Right lung (tissue), 5 donors: ENCODE measurements around the gene VSTM2B. TPM values are rescaled to one million over a fixed set of nuclear protein-coding genes. Genes with fewer than 3 reads are reported as not detected.
"Not testable (repeated sequence)": the region's sequence is repeated elsewhere in the genome, so short reads cannot be mapped to it uniquely, and the experiment has no call there.

Source experiments
- DNase-seq, 2 donors: peaks; one replicate each; pipeline ENCODE4 v3.0.0-alpha.2; 2013
- polyA plus RNA-seq, 5 donors: library from polyadenylated mRNA; unstranded; fragments of 120-200 nt; gene quantifications; one replicate each; pipeline versions ENCODE4 v1.2.1 to v1.2.3, GENCODE V29; 2013; ENCODE audit warnings: inconsistent platforms in 1 of 5, low replicate concordance in 1 of 5; ENCODE audit not compliant: insufficient read length in 5 of 5, insufficient read depth in 1 of 5

Gene VSTM2B
- polyA plus RNA-seq, 5 donors: not detected

GRCh38 chr19:29530540-29531457 lies 5.0 kb downstream of the VSTM2B start:
- no peak for DNase-seq

GRCh38 chr19:29531458-29532025 lies 5.7 kb downstream of the VSTM2B start:
- DNase-seq: no peak

DNA sequence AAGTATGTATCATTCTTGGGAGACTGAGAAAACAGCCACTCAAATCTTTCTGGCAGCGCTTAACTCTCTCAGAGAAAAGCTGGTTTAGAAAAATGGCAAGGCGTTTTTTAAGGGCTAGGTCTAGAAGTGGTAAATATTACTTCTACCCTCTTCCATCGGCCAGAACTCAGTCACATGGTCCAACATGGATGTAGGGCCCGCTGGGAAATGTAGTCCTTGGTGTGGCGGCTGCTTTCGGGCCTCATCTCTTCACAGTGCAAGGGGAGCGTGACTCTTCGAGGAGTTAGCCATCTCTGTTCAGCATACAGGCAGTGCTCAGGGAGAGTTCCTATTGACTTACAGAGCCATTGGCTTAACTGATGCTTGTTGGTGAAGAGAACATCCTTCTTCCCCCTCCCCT lies 6.3 kb downstream of the VSTM2B start:
- DNase-seq: no peak

DNA sequence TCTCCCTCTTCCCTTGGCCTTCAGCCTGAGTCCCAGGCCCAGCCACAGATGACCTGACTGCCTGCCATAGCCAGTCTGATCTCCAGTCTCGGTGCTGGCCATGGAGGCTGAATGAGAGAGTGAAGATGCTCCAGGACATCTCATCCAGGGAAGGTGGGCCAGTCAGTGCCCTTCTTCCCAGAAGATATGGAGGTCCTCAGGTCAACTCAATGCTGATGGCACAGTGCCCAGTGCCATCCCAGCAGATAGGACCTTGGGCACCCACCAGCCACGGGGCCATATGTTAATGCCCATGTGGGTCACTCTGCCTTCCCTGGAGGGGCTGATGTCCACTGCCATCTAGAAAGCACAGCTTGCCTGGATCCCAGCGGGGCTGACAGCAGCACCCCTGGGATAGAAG lies 7.2 kb downstream of the VSTM2B start:
- DNase-seq: no peak

GRCh38 chr19:29533578-29534544 lies 8.1 kb downstream of the VSTM2B start:
- no peak for DNase-seq

GRCh38 chr19:29535214-29535831 lies 9.5 kb downstream of the VSTM2B start:
- DNase-seq: no peak

GRCh38 chr19:29535984-29536508 lies 10.3 kb downstream of the VSTM2B start:
- no peak for DNase-seq

- DNase-seq: no peak
Measured at GRCh38 chr19:29537181-29537580, 11.4 kb downstream of the VSTM2B start.

DNA sequence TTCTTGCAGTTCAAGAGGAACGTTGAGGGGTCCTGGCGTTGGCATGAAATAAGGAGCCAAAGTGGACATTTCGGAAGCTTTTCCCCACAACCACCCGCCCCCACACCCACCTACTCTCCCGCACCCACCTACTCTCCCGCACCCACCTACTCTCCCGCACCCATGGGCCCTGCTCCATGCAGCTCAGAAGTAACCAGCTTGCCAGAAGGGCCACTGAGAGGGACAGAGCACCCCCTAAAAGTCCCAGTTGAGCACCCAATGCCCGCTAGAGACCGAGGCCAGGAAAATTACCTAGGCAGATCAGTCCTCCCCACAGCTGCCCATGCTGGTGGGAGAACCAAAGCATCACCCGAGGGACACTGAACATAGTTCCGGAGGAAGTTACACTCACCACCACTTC lies 11.8 kb downstream of the VSTM2B start:
- no peak for DNase-seq

- DNase-seq: no peak
Measured at GRCh38 chr19:29538146-29538545, 12.4 kb downstream of the VSTM2B start.

DNA sequence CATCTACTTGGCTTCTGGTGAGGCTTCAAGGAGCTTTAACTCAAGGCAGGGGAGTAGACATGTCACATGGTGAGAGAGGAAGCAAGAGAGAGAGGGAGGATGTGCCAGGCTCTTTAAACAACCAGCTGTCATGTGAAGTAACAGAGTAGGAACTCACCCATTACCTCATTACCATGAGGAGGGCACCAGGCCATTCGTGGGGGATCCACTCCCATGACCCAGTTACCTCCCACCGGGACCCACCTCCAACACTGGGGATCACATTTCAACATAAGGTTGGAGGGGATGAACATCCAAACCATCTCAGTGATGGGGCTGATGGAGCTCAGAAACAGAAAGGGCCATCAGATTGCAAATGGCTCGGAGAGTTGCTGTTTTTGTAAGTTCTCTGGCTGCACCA lies 12.9 kb downstream of the VSTM2B start:
- DNase-seq: no peak

DNA sequence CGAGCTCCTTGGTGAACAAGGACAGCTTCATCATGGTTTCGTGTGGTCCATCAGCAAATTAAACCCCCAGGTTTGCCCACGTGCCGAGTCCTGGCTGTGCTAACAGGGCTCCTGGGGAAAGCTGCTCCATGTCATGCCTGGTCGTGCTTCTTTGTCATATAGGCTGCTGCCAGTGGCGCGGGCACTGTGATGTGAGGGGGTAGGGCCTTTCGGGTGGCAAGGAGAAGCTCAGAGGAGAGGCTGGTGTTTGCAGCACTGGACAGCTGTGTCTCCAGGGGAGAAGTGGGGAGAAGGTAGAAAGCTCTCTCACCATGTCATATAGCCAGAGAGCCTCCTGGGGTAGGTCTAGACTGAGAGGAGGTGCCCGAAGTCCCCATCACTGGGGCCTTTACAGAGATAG lies 13.3 kb downstream of the VSTM2B start:
- no peak for DNase-seq

DNA sequence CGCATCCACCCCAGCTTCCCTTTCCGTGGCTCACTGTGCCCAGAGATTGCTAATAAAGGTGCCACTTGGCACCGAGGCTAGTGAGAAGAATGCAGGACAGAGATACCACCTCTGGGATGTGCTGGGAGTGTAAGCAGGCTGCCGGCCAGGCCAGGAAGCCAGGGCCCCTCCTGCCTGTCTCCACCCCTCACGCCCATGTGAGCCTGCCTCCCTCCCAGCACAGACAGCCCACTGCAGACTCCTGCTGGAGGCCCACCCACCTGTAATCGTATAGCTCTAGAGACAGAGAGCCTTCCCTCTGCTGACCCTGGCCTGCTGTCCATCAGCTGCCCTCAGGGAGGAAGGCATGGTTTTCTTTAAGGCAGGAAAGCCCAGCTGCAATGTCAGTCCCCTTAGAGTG lies 13.9 kb downstream of the VSTM2B start:
- DNase-seq: no peak

- DNase-seq: no peak
Measured at GRCh38 chr19:29540114-29540513, 14.3 kb downstream of the VSTM2B start.

- DNase-seq: no peak
Measured at GRCh38 chr19:29541473-29542253, 15.9 kb downstream of the VSTM2B start.

DNA sequence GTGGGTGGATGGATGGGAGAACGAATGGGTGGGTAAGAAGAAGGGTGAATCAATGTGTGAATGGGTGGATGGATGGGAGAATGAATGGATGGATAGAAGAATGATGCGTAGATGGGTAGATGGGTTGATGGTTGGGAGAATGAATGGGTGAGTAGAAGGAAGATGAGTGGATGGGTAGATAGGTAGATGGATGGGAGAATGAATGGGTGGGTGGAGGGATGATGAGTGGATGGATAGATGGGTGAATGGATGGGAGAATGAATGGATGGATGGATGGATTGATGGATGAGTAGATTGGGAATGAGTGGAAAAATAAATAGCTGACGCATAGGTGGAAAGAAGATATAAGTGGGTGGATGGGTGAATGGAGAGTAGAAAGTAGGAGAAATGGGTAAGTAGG lies 16.5 kb downstream of the VSTM2B start:
- no peak for DNase-seq

DNA sequence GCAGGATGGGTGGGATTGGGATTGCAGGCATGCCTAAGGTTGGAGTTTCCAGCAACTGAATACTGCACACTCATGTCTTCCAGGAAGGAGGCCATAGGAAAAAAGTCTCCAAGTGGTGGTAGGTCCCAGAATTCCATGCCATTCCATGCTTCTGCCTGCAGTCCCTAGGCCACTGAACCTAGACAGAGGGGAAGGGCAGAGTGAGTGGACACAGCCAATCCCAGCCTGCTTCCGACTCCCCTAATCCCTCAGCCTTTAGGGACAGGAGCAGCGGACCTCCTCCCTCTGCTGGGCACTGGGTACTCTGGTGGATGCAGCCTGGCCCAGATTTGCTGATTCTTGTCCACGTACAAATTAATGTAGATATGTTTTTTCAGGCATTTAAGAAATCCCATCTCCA lies 17.0 kb downstream of the VSTM2B start:
- DNase-seq: no peak

- no peak for DNase-seq
Measured at GRCh38 chr19:29543381-29543780, 17.6 kb downstream of the VSTM2B start.

DNA sequence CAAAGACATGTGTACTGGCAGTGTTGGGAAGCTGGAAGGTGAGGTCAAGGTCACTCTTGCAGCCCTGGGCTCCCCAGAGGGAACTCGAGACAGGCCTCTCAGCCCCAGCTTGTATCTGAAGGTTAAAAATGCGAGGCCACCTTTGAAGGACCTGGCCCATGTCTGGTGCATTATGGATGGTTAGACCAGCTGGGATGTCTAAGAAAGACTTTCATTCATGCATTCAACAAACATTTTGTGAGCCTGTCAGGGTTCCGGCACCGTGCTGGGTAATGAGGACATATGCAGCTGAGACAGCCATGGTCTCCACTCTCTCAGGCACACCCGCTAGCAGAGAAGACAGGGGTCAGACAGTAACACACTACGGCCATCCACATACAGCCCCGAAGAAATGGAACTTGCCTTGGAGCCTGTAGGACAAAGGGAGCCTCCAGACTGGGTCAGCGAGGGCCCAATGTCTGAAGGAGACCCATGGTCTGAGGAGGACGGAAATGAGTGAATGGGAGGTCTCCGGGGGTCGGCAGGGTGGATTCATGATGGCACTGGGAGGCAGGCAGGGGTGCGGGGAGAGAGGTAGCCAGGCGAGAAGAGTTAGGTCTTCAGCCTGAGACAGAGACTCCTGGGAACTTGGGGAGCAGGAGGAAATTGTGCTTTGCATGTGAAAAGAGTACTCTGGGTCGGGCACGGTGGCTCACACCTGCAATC lies 19.0 kb downstream of the VSTM2B start:
- DNase-seq: no peak

- not testable (repeated sequence) for DNase-seq
Measured at GRCh38 chr19:29545447-29545846, 19.7 kb downstream of the VSTM2B start.
